ENCODE measurements around the gene CBX6. TPM values are rescaled to one million over a fixed set of nuclear protein-coding genes. Genes with fewer than 3 reads are reported as not detected.
A peak's percentile ranks its signal among the peaks of the same experiment; 100 is the strongest.

CBX6 gene
- total and polyA plus RNA-seq, 10 donors, result 10.2 to 72.2 (median 38.7) TPM

DNA sequence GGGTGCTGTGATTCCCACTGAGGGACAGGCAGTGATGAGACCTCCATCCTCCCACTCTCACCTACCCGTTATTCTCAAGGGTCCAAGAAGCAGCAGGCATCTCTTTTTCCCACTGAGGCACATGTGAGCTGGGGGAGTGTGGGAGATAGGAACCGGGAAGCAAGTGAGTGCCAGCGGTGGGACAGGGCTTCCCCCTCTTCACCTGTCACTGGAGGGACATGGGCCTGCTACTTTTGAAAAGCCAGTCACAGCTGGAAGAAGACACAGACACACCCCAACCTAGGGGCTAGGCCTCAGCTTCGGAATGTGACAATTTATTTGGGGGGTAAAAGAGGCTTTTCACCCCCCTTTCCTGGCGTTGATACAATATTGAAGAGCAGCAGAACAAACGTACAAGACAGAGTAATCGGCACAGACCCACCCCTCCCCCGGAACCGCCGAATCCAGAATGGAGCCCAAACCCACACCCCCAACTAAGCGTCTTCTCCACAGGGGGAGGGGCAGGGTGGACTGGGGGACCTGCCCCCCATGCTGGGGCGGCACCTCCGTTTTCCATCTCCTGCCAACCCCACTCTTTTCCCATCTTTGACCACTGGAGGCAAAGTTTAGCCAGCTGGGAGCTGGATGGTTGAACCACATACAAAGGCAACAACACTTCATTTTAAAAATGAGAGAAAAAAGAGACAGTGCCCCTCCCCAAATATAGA lies 10.7 kb downstream of the CBX6 start:
- no peak overlapping the region for H3K4me3 ChIP-seq
- no peak overlapping the region for H3K27ac ChIP-seq
- H3K9me3 ChIP-seq, result no peaks in the 10 kb centered on the region
- 62 to 82% (median 70%) methylated on average over 13 of the region's 13 CpGs for WGBS, 5 donors
- peaks cover 0 to 31% (median 13%) of the 10 kb centered on the region in 6 donors for H3K36me3 ChIP-seq
- DNase-seq, result no peak
- peaks cover 6 to 54% (median 41%) of the 10 kb centered on the region in 6 donors for H3K4me1 ChIP-seq
- TF ChIP-seq CTCF (IDR thresholded peaks at IDR 0.05 in 8 of 11, conservative IDR thresholded peaks at IDR 0.05 in 3 of 11) (no peak), POLR2A (IDR thresholded peaks at IDR 0.05) (no peak), POLR2AphosphoS5 (IDR thresholded peaks at IDR 0.05) (no peak)
- no peaks in the 10 kb centered on the region for H3K27me3 ChIP-seq (replicated peaks in 1 of 7)
- intact Hi-C loops (cut with DNase I; ENCODE audit: low total_unique reads), result no loop called here

DNA sequence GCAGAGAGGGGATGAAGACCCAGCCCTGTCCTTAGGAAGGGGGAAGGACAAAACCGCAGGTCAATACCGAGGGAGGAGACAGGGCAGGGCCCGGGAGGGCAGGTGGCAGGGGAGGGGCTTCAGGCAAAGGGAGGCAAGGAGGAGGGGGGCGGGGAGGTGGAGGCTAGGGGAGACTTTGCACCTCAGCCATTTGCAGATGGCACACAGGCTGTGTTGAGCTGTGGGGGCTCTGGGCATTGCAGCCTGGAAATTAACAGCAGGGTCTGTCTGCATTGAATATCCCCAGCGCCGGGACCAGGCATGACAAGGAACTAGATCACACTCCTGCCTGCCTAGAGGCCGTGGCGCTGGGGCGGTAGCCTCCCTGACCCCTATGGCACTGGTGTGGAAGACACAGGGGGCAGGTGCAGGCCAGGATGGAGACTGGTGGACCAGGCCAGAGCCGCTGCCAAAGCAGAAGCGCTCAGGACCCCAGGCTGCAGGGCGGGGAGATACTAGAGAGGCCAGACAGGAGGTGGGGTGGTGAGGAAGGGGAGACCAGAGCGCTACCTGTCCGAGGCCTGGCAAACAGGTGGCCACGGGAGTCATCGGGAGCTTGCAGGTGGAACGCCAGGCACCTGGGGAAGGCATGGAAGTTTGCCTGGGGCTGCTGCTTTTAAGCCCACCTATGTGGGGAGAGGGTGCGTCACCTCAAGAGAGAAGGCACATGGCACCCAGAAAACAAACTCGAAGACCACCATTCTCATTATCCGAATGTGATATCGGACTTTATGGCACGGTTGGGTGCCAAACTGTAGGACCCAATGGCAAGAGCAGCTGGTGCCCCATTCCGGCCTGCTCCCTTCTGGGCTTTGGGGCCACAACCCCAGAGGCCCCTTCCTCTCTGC lies 11.5 kb downstream of the CBX6 start:
- TF ChIP-seq POLR2A (IDR thresholded peaks at IDR 0.05) (no peak), POLR2AphosphoS5 (IDR thresholded peaks at IDR 0.05) (peak in 2 of 3 donors; percentile 34 to 68)
- Histone ChIP-seq H3K4me3 (no peak overlapping the region), H3K27me3 (replicated peaks in 1 of 7) (no peaks in the 10 kb centered on the region), H3K27ac (no peak overlapping the region), H3K9me3 (no peaks in the 10 kb centered on the region), H3K4me1 (peaks cover 6 to 46% (median 34%) of the 10 kb centered on the region in 6 donors), H3K36me3 (peaks cover 0 to 23% (median 6%) of the 10 kb centered on the region in 6 donors)
- no peak for DNase-seq
- intact Hi-C loops (cut with DNase I; ENCODE audit: low total_unique reads), result no loop called here
- 68 to 76% (median 74%) methylated on average over 23 of the region's 23 CpGs for WGBS, 5 donors

DNA sequence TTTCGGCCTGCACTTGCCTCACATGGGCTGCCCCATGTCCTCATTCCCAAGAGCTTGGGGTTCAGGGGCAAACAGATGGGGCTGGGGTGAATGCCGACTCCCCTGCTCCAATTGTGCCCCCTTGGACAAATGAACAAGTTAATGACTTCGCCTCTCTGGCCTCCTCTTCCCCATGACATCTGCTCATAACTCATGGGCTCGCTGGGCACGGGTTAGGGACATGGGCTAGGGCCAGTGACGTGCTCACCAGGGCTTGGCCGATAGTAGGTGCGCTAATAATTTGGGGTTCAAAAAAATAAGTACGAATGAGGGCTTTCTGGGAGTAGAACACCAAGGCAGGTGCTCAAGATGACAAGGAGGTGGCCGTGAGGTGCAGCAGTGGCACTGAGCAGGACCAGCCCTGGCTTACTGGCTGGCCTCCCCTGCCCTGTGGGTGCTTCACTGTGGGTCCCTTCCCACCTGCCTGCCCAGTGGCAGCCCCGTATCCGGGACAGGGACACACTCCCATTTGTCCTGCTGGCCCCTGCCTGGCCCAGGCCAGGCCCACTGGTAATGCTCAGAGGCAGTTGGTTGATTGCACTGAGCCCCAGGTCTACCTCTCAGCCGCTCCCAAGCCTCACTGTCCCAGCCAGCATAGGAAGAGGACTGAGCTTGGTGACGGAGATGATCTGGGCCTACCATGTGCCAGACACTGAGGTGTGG lies 12.3 kb downstream of the CBX6 start:
- intact Hi-C loops (cut with DNase I; ENCODE audit: low total_unique reads), result loop anchor here (5.0 kb wide), 1 partner anchor 77 kb away; no protein-coding TSS in a partner anchor

More for the DNA sequence above, 12.3 kb downstream of the CBX6 start:
- WGBS, 5 donors, result 82 to 88% (median 85%) methylated on average over 12 to 14 of the region's 14 CpGs
- DNase-seq, result no peak
- TF ChIP-seq POLR2A (IDR thresholded peaks at IDR 0.05) (no peak), POLR2AphosphoS5 (IDR thresholded peaks at IDR 0.05) (peak in 1 of 3 donors; percentile 61), CTCF (IDR thresholded peaks at IDR 0.05 in 8 of 11, conservative IDR thresholded peaks at IDR 0.05 in 3 of 11) (no peak)
- no peak overlapping the region for H3K4me3 ChIP-seq
- H3K9me3 ChIP-seq, result no peaks in the 10 kb centered on the region
- peaks cover 6 to 38% (median 27%) of the 10 kb centered on the region in 6 donors for H3K4me1 ChIP-seq
- H3K27ac ChIP-seq, result no peak overlapping the region
- no peaks in the 10 kb centered on the region for H3K27me3 ChIP-seq (replicated peaks in 1 of 7)
- peaks cover 0 to 15% (median under 1%) of the 10 kb centered on the region in 6 donors for H3K36me3 ChIP-seq

Data from spleen (tissue), 11 donors.